ENCODE results near the gene CYTIP. TPM values are rescaled to one million over a fixed set of nuclear protein-coding genes. Genes with fewer than 3 reads are reported as not detected.

Gene CYTIP
- total RNA-seq, 2 experiments from 2014 or later: 514 to 520 TPM

GRCh38 chr2:157432475-157433106 lies 11.3 kb downstream of the CYTIP start:
- intact Hi-C loops (cut with micrococcal nuclease): loop anchor here (5.0 kb wide), 1 partner anchor 35 kb away; no protein-coding TSS in a partner anchor
- POLR2A ChIA-PET: interaction anchor here (1.1 to 27.4 kb wide), 7 partner anchors 4 to 105 kb away, joined by 5 to 1592 read pairs (median 194); partner anchors contain the start of gene CYTIP
- no peaks in the 10 kb centered on the region for H3K27me3 Mint-ChIP-seq

DNA sequence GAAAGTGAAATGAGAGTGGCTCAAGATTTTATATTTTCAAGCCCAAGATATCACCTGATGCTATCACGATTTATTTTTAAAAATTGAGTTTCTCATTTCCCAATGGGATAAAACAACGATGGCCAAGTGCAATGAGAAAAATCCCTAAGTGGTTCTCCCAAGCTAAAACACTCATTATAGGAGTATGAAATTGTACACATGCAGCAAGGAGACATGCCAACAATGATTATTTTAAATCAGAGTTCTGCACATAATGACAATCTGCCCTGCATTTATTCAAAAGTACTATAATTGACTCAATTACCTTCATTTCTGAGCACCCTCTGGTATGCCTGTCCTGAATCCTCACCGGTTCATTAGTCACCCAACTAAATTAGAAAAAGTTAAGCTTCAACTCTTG lies 12.7 kb downstream of the CYTIP start:
- ChIA-PET CTCF (interaction anchor here (0.6 to 4.0 kb wide), 18 partner anchors 9 to 129 kb away, joined by 3 to 31 read pairs (median 4); no protein-coding TSS in a partner anchor), POLR2A (interaction anchor here (0.8 to 27.4 kb wide), 7 partner anchors 5 to 104 kb away, joined by 4 to 1592 read pairs (median 194); partner anchors contain the start of gene CYTIP)
- Mint-ChIP-seq H3K36me3 (ENCODE audit: low read depth) (peaks cover 99% of the 10 kb centered on the region), H3K4me1 (ENCODE audit: low read depth) (peaks cover 73% of the 10 kb centered on the region), H3K27ac (peak overlapping the region; percentile 94), H3K9me3 (peaks cover 6% of the 10 kb centered on the region), H3K27me3 (no peaks in the 10 kb centered on the region), H3K4me3 (peak overlapping the region; percentile 90)
- ATAC-seq: no peak
- DNase-seq: no peak
- no peak for TF ChIP-seq CTCF (IDR thresholded peaks at IDR 0.05)
- intact Hi-C loops (cut with micrococcal nuclease): loop anchor here (5.0 kb wide), 1 partner anchor 36 kb away; no protein-coding TSS in a partner anchor

More at GRCh38 chr2:157432475-157433106, 11.3 kb downstream of the CYTIP start:
- no peaks in the 10 kb centered on the region for H3K9me3 Mint-ChIP-seq
- CTCF ChIA-PET: interaction anchor here (0.8 to 4.0 kb wide), 11 partner anchors 11 to 126 kb away, joined by 3 to 31 read pairs (median 5); partner anchors contain the start of gene CYTIP
- ATAC-seq (peak; percentile 9), DNase-seq (no peak)
- H3K4me3 Mint-ChIP-seq: peak overlapping the region; percentile 90
- H3K36me3 Mint-ChIP-seq (ENCODE audit: low read depth): peaks cover 97% of the 10 kb centered on the region
- peak overlapping the region; percentile 94 for H3K27ac Mint-ChIP-seq
- H3K4me1 Mint-ChIP-seq (ENCODE audit: low read depth): peaks cover 59% of the 10 kb centered on the region
- no peak for TF ChIP-seq CTCF (IDR thresholded peaks at IDR 0.05)

- Mint-ChIP-seq H3K4me1 (ENCODE audit: low read depth) (peaks cover 83% of the 10 kb centered on the region), H3K27me3 (no peaks in the 10 kb centered on the region), H3K4me3 (peak overlapping the region; percentile 90), H3K36me3 (ENCODE audit: low read depth) (peaks cover 94% of the 10 kb centered on the region), H3K27ac (peak overlapping the region; percentile 94), H3K9me3 (peaks cover 6% of the 10 kb centered on the region)
- ATAC-seq (no peak), DNase-seq (no peak)
- CTCF ChIA-PET: interaction anchor here (1.2 to 2.6 kb wide), 2 partner anchors 15 to 102 kb away, joined by 4 to 15 read pairs; no protein-coding TSS in a partner anchor
- intact Hi-C loops (cut with micrococcal nuclease): no loop called here
- POLR2A ChIA-PET: interaction anchor here (1.0 to 27.4 kb wide), 8 partner anchors 2 to 121 kb away, joined by 3 to 1592 read pairs (median 104); partner anchors contain the start of gene CYTIP
- TF ChIP-seq CTCF (IDR thresholded peaks at IDR 0.05): no peak
These were observed 15.3 kb downstream of the CYTIP start for GRCh38 chr2:157428500-157429175.

DNA sequence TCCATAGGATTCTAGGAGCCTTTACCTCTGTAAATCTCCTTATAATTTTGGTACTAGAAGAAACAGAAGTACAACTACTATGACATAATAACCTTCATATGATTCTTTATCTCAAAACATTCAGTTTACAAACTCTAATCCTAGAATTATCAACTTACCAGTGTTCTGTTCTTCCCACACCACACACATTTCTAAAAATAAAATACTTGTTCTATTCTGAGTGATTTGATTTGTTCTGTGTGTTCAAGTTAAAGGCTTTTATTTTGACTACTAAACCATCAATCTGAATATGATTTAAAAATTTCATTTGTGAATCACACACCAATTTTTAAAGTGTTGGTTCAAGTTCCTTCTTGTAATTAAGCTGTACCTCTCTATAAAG lies 16.0 kb downstream of the CYTIP start:
- TF ChIP-seq CTCF (IDR thresholded peaks at IDR 0.05): no peak
- intact Hi-C loops (cut with micrococcal nuclease): no loop called here
- H3K9me3 Mint-ChIP-seq: peaks cover 6% of the 10 kb centered on the region
- DNase-seq (no peak), ATAC-seq (no peak)
- peak overlapping the region; percentile 90 for H3K4me3 Mint-ChIP-seq
- no peaks in the 10 kb centered on the region for H3K27me3 Mint-ChIP-seq
- peaks cover 85% of the 10 kb centered on the region for H3K4me1 Mint-ChIP-seq (ENCODE audit: low read depth)
- peaks cover 93% of the 10 kb centered on the region for H3K36me3 Mint-ChIP-seq (ENCODE audit: low read depth)
- POLR2A ChIA-PET: interaction anchor here (0.9 to 27.4 kb wide), 7 partner anchors 9 to 167 kb away, joined by 3 to 1592 read pairs (median 14); partner anchors contain the start of gene CYTIP
- CTCF ChIA-PET: interaction anchor here (1.2 to 2.6 kb wide), 3 partner anchors 15 to 101 kb away, joined by 3 to 15 read pairs (median 4); no protein-coding TSS in a partner anchor
- peak overlapping the region; percentile 94 for H3K27ac Mint-ChIP-seq

Measured in activated CD8-positive, alpha-beta T cell treated with anti-CD3 and anti-CD28 coated beads for 36 hours (primary cell).